ENCODE results near the gene FREM1.

FREM1 gene

GRCh38 chr9:14868418-14868771 lies 41.8 kb downstream of the FREM1 start:
- no peak for DNase-seq

- no peak for DNase-seq
These were observed 44.0 kb downstream of the FREM1 start for GRCh38 chr9:14866200-14866749.

GRCh38 chr9:14864309-14864708 lies 45.9 kb downstream of the FREM1 start:
- no peak for DNase-seq

- DNase-seq, result no peak
These were observed 46.8 kb downstream of the FREM1 start for GRCh38 chr9:14863402-14863801.

GRCh38 chr9:14857449-14858305 lies 52.6 kb downstream of the FREM1 start:
- DNase-seq, result no peak

- DNase-seq, result no peak
These were observed 60.4 kb downstream of the FREM1 start for GRCh38 chr9:14849851-14850250.

- no peak for DNase-seq
These were observed 60.9 kb downstream of the FREM1 start for GRCh38 chr9:14849296-14849695.

GRCh38 chr9:14846871-14847311 lies 63.3 kb downstream of the FREM1 start:
- no peak for DNase-seq

GRCh38 chr9:14843163-14843562 lies 67.1 kb downstream of the FREM1 start:
- no peak for DNase-seq

GRCh38 chr9:14842269-14842668 lies 68.0 kb downstream of the FREM1 start:
- DNase-seq, result no peak

GRCh38 chr9:14838701-14839100 lies 71.5 kb downstream of the FREM1 start:
- DNase-seq, result no peak

- DNase-seq, result no peak
These were observed 73.3 kb downstream of the FREM1 start for GRCh38 chr9:14836885-14837284.

- DNase-seq, result no peak
These were observed 78.6 kb downstream of the FREM1 start for GRCh38 chr9:14831661-14832060.

- DNase-seq, result no peak
These were observed 79.2 kb downstream of the FREM1 start for GRCh38 chr9:14831074-14831473.

GRCh38 chr9:14830057-14830456 lies 80.2 kb downstream of the FREM1 start:
- no peak for DNase-seq

- DNase-seq, result no peak
These were observed 81.0 kb downstream of the FREM1 start for GRCh38 chr9:14829204-14829603.

GRCh38 chr9:14827805-14828204 lies 82.4 kb downstream of the FREM1 start:
- DNase-seq, result no peak

GRCh38 chr9:14824481-14824880 lies 85.7 kb downstream of the FREM1 start:
- DNase-seq, result no peak

GRCh38 chr9:14823800-14824199 lies 86.4 kb downstream of the FREM1 start:
- no peak for DNase-seq

- DNase-seq, result no peak
These were observed 87.6 kb downstream of the FREM1 start for GRCh38 chr9:14822666-14823065.

GRCh38 chr9:14819183-14819582 lies 91.0 kb downstream of the FREM1 start:
- DNase-seq, result no peak

- DNase-seq, result no peak
These were observed 96.0 kb downstream of the FREM1 start for GRCh38 chr9:14814249-14814628.

- DNase-seq, result no peak
These were observed 96.6 kb downstream of the FREM1 start for GRCh38 chr9:14813336-14814248.

GRCh38 chr9:14812806-14813205 lies 97.4 kb downstream of the FREM1 start:
- no peak for DNase-seq
